Trophoblast cell (in vitro differentiated cells and primary cell): Measurements from ENCODE around the gene LIG1.

Experiments used
- DNase-seq, 2 donors: peaks; one replicate each; pipeline ENCODE4 v3.0.0-alpha.2; 2016
- H2AFZ ChIP-seq: 2 replicates; pipeline ENCODE4 v1.6.1; 2013; ENCODE audit warnings: low read length, moderate library complexity, mild to moderate bottlenecking; ENCODE audit not compliant: insufficient read depth, poor library complexity
- H2AK5ac ChIP-seq: 2 replicates; pipeline ENCODE4 v1.6.1; 2013; ENCODE audit warnings: mild to moderate bottlenecking, low read length
- H2BK120ac ChIP-seq: 2 replicates; pipeline ENCODE4 v1.6.1; 2013; ENCODE audit warnings: low read length, mild to moderate bottlenecking, moderate library complexity; ENCODE audit not compliant: insufficient read depth, poor library complexity
- H2BK12ac ChIP-seq: 2 replicates; pipeline ENCODE4 v1.6.1; 2013; ENCODE audit warnings: mild to moderate bottlenecking, low read length, moderate library complexity
- H2BK5ac ChIP-seq: 2 replicates; pipeline ENCODE4 v1.6.1; 2013; ENCODE audit warnings: low read length, low read depth, moderate library complexity, mild to moderate bottlenecking; ENCODE audit not compliant: poor library complexity
- H3K14ac ChIP-seq: 2 replicates; pipeline ENCODE4 v1.6.1; 2013; ENCODE audit warnings: mild to moderate bottlenecking, low read length
- H3K18ac ChIP-seq: 2 replicates; pipeline ENCODE4 v1.6.1; 2013; ENCODE audit warnings: mild to moderate bottlenecking, low read length
- H3K23ac ChIP-seq: 2 replicates; pipeline ENCODE4 v1.6.1; 2013; ENCODE audit warnings: low read length
- H3K27ac ChIP-seq: 2 replicates; pipeline ENCODE4 v1.5.1; 2013; ENCODE audit warnings: low read depth, mild to moderate bottlenecking, inconsistent platforms, low read length, moderate library complexity
- H3K27me3 ChIP-seq: 2 replicates; pipeline ENCODE4 v1.6.1; 2013; ENCODE audit warnings: inconsistent platforms, mild to moderate bottlenecking, low read length, moderate library complexity; ENCODE audit not compliant: insufficient read depth
- H3K36me3 ChIP-seq, 2 experiments: 1 replicate in 1 of 2; 2 replicates in 1 of 2; pipeline ENCODE4 v1.6.1; 2013; ENCODE audit warnings: low read length in 2 of 2, mild to moderate bottlenecking in 2 of 2, moderate library complexity in 1 of 2; ENCODE audit not compliant: insufficient read depth in 2 of 2, control insufficient read depth in 1 of 2
- H3K4ac ChIP-seq: 2 replicates; pipeline ENCODE4 v1.6.1; 2013; ENCODE audit warnings: low read depth, mild to moderate bottlenecking, low read length, moderate library complexity
- H3K4me1 ChIP-seq, 2 experiments: 1 replicate in 1 of 2; 2 replicates in 1 of 2; pipeline ENCODE4 v1.6.1; 2013; ENCODE audit warnings: low read length in 2 of 2, mild to moderate bottlenecking in 2 of 2, moderate library complexity in 1 of 2; ENCODE audit not compliant: insufficient read depth in 2 of 2, control insufficient read depth in 1 of 2
- H3K4me2 ChIP-seq: 2 replicates; pipeline ENCODE4 v1.6.1; 2013; ENCODE audit warnings: inconsistent platforms, mild to moderate bottlenecking, low read length, moderate library complexity
- H3K4me3 ChIP-seq: 2 replicates; pipeline ENCODE4 v1.5.1; 2013; ENCODE audit warnings: mild to moderate bottlenecking, low read depth, low read length, inconsistent platforms
- H3K79me1 ChIP-seq: one replicate; pipeline ENCODE4 v1.6.1; 2013; ENCODE audit warnings: low read length
- H3K79me2 ChIP-seq: 2 replicates; pipeline ENCODE4 v1.6.1; 2013; ENCODE audit warnings: low read length, mild to moderate bottlenecking; ENCODE audit not compliant: control insufficient read depth, insufficient read depth, poor library complexity
- H3K9ac ChIP-seq: 2 replicates; pipeline ENCODE4 v1.6.1; 2013; ENCODE audit warnings: mild to moderate bottlenecking, low read length
- H3K9me3 ChIP-seq: 2 replicates; pipeline ENCODE4 v1.6.1; 2013; ENCODE audit warnings: low read depth, mild to moderate bottlenecking, control low read depth, inconsistent platforms, low read length; ENCODE audit not compliant: insufficient read depth
- H4K12ac ChIP-seq: 2 replicates; pipeline ENCODE4 v1.6.1; 2013; ENCODE audit warnings: low read depth, mild to moderate bottlenecking, low read length, moderate library complexity
- H4K8ac ChIP-seq: 2 replicates; pipeline ENCODE4 v1.6.1; 2013; ENCODE audit warnings: low read depth, mild to moderate bottlenecking, low read length, moderate library complexity
- H4K91ac ChIP-seq: one replicate; pipeline ENCODE4 v1.6.1; 2013; ENCODE audit warnings: low read depth, mild to moderate bottlenecking, low read length, moderate library complexity
- WGBS: extraction: QIAGEN DNeasy Blood & Tissue Kit; methylation state at CpG from one replicate; pipeline ENCODE4 v1.1.7; 2013; ENCODE audit warnings: missing lambda C conversion rate; ENCODE audit not compliant: insufficient read length, insufficient coverage; ENCODE audit errors: extremely low coverage; 5-methylcytosine and 5-hydroxymethylcytosine counted together

The LIG1 gene

GRCh38 chr19:48176226-48176625 lies 6.1 kb upstream of the LIG1 start:
- no peak overlapping the region for H4K91ac ChIP-seq
- no peak overlapping the region for H3K18ac ChIP-seq
- H4K12ac ChIP-seq = no peak overlapping the region
- H2BK120ac ChIP-seq = no peak overlapping the region
- no peak overlapping the region for H2BK12ac ChIP-seq
- H2AFZ ChIP-seq = no peak overlapping the region
- no peaks in the 10 kb centered on the region for H3K79me2 ChIP-seq
- H2BK5ac ChIP-seq = no peak overlapping the region
- no peak overlapping the region for H3K23ac ChIP-seq
- no peak overlapping the region for H4K8ac ChIP-seq
- H3K9me3 ChIP-seq = peaks cover 1% of the 10 kb centered on the region
- peaks cover 0 to 1% of the 10 kb centered on the region in 2 experiments for H3K4me1 ChIP-seq
- no peaks in the 10 kb centered on the region for H3K27me3 ChIP-seq
- WGBS = 100% methylated on average over 1 of the region's 3 CpGs
- H3K36me3 ChIP-seq = peaks cover 16% of the 10 kb centered on the region in 2 experiments
- DNase-seq = no peak
- H3K4ac ChIP-seq = no peak overlapping the region
- H3K14ac ChIP-seq = no peak overlapping the region
- no peak overlapping the region for H3K4me3 ChIP-seq
- H3K79me1 ChIP-seq = no peaks in the 10 kb centered on the region
- no peak overlapping the region for H3K27ac ChIP-seq
- H3K9ac ChIP-seq = no peak overlapping the region
- no peak overlapping the region for H2AK5ac ChIP-seq
- H3K4me2 ChIP-seq = no peak overlapping the region

DNA sequence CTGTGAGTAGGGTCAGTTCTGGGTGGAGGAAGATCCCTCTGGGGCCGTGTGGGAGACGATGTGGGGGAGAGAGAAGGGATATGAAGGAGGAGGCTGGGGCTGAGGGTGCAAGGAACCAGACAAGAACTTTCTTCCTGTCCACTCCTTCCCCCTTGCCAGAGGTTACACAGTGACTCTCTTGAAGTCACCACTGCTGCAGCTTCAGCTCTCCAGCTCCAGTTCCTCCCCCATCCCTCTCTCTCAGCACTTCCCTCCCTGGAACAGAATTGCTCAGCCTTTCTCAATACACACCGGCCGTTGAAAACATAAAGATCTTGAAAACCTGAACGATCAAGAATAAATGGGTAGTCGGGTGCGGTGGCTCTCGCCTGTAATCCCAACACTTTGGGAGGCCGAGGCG lies 5.4 kb upstream of the LIG1 start:
- Histone ChIP-seq H3K4me3 (no peak overlapping the region), H3K36me3 (peaks cover 16% of the 10 kb centered on the region in 2 experiments), H3K9ac (no peak overlapping the region), H4K8ac (no peak overlapping the region), H3K14ac (no peak overlapping the region), H2BK5ac (no peak overlapping the region), H2AK5ac (no peak overlapping the region), H3K23ac (no peak overlapping the region), H3K27me3 (no peaks in the 10 kb centered on the region), H3K79me2 (peaks cover 4% of the 10 kb centered on the region), H4K91ac (no peak overlapping the region), H3K27ac (no peak overlapping the region), H3K79me1 (peaks cover 4% of the 10 kb centered on the region), H2AFZ (no peak overlapping the region), H2BK120ac (no peak overlapping the region), H3K4me2 (no peak overlapping the region), H2BK12ac (no peak overlapping the region), H4K12ac (no peak overlapping the region), H3K18ac (no peak overlapping the region), H3K4ac (no peak overlapping the region), H3K9me3 (peaks cover 1% of the 10 kb centered on the region), H3K4me1 (peaks cover 3 to 5% of the 10 kb centered on the region in 2 experiments)
- WGBS = no CpG with 5 or more reads among the region's 10 CpGs
- DNase-seq = no peak

- Histone ChIP-seq H2AK5ac (no peak overlapping the region), H3K27ac (no peak overlapping the region)
Observed at GRCh38 chr19:48174445-48175030, 4.4 kb upstream of the LIG1 start.

DNA sequence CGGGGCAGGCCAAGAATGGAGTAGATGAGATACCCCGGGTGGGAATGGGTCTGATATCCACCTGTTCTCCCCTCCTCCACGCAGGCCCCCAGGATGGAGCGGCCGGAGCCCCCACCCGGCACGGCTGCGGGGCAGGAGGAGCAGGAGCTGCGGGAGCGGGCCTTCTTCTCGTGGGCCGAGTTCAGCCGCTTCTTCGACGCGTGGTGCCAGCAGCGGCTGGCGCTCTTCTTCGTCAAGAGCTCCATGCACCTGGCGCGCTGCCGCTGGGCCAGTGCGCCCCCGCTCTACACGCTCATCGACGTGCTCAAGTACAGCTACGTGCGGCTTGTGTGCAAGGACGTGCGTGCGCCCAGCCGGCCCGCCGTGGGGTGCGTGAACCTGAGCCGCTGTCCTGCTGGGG lies 1.6 kb upstream of the LIG1 start:
- Histone ChIP-seq H2BK12ac (no peak overlapping the region), H3K27me3 (no peaks in the 10 kb centered on the region), H3K27ac (no peak overlapping the region), H2BK120ac (no peak overlapping the region), H3K18ac (no peak overlapping the region), H2AK5ac (no peak overlapping the region), H3K14ac (no peak overlapping the region), H3K9me3 (peaks cover 1% of the 10 kb centered on the region), H3K4me2 (no peak overlapping the region), H3K4ac (peak overlapping the region; percentile 4), H3K4me3 (no peak overlapping the region), H3K36me3 (peaks cover 16% of the 10 kb centered on the region in 2 experiments), H2BK5ac (no peak overlapping the region), H2AFZ (no peak overlapping the region), H3K4me1 (peaks cover 5 to 6% of the 10 kb centered on the region in 2 experiments), H4K12ac (no peak overlapping the region), H3K9ac (no peak overlapping the region), H3K23ac (no peak overlapping the region), H3K79me1 (peaks cover 10% of the 10 kb centered on the region), H4K8ac (no peak overlapping the region), H4K91ac (no peak overlapping the region), H3K79me2 (peaks cover 12% of the 10 kb centered on the region)
- WGBS = no CpG with 5 or more reads among the region's 37 CpGs
- DNase-seq = no peak

More at GRCh38 chr19:48174445-48175030, 4.4 kb upstream of the LIG1 start:
- Histone ChIP-seq H3K27me3 (no peaks in the 10 kb centered on the region), H4K8ac (no peak overlapping the region), H3K4me1 (peaks cover 3 to 5% of the 10 kb centered on the region in 2 experiments), H3K4ac (no peak overlapping the region), H3K18ac (no peak overlapping the region), H3K4me3 (no peak overlapping the region), H2AFZ (no peak overlapping the region), H3K14ac (no peak overlapping the region), H3K79me1 (peaks cover 10% of the 10 kb centered on the region), H4K12ac (no peak overlapping the region), H3K4me2 (no peak overlapping the region), H3K23ac (no peak overlapping the region), H4K91ac (no peak overlapping the region), H2BK12ac (no peak overlapping the region), H3K36me3 (peaks cover 16% of the 10 kb centered on the region in 2 experiments), H3K9me3 (peaks cover 1% of the 10 kb centered on the region), H3K9ac (no peak overlapping the region), H2BK120ac (no peak overlapping the region), H2BK5ac (no peak overlapping the region), H3K79me2 (peaks cover 9% of the 10 kb centered on the region)
- no CpG with 5 or more reads among the region's 6 CpGs for WGBS
- DNase-seq = no peak
